Stomach (tissue), 9 donors: ENCODE results near the gene EIF2A. TPM values are rescaled to one million over a fixed set of nuclear protein-coding genes. Genes with fewer than 3 reads are reported as not detected.
A peak's percentile ranks its signal among the peaks of the same experiment; 100 is the strongest.

ENCODE experiments used
- DNase-seq, 2 donors: peaks; one replicate each; pipeline versions ENCODE4 v3.0.0 to v3.0.0-alpha.2; 2013 to 2019
- H3K27ac ChIP-seq, 5 donors: fragments of 200-600 bp in 4 of 5; sonication (generic) in 4 of 5; one replicate each; pipeline ENCODE4 v1.5.1; 2013 to 2019; ENCODE audit warnings: mild to moderate bottlenecking in 1 of 5, moderate library complexity in 1 of 5
- H3K27me3 ChIP-seq, 3 donors: fragments of 200-600 bp; sonication (generic); one replicate each; pipeline ENCODE4 v1.5.1; 2017 to 2019; ENCODE audit warnings: mixed run types in 1 of 3
- H3K36me3 ChIP-seq, 4 donors: fragments of 200-600 bp; sonication (generic); 1 replicate in 3 of 4; 2 replicates in 1 of 4; pipeline ENCODE4 v1.5.1; 2016 to 2019
- H3K4me1 ChIP-seq, 4 donors: fragments of 200-600 bp; sonication (generic); one replicate each; pipeline ENCODE4 v1.5.1; 2016 to 2019
- H3K4me3 ChIP-seq, 4 donors: fragments of 200-600 bp; sonication (generic) in 3 of 4; one replicate each; pipeline ENCODE4 v1.5.1; 2016 to 2019; ENCODE audit warnings: mild to moderate bottlenecking in 1 of 4
- H3K9me3 ChIP-seq, 4 donors: fragments of 200-600 bp; sonication (generic); one replicate each; pipeline ENCODE4 v1.5.1; 2016 to 2019
- CTCF ChIP-seq, 7 experiments: fragments of 450-650 bp in 4 of 7; fragments of 200-600 bp in 3 of 7; sonication (generic) in 3 of 7; IDR thresholded peaks; one replicate each; pipeline ENCODE4 v1.5.1; 2016 to 2019; ENCODE audit warnings: antibody characterized with exemption in 7 of 7, control low read depth in 2 of 7, mild to moderate bottlenecking in 1 of 7
- EP300 ChIP-seq: sonication (generic); formaldehyde crosslinking; IDR thresholded peaks from one replicate; pipeline ENCODE4 v1.6.1; 2017; ENCODE audit warnings: antibody characterized with exemption
- POLR2A ChIP-seq, 4 donors: fragments of 450-650 bp; IDR thresholded peaks; one replicate each; pipeline ENCODE4 v1.6.1; 2016; ENCODE audit warnings: antibody characterized with exemption in 4 of 4, control low read depth in 2 of 4, mild to moderate bottlenecking in 1 of 4, moderate library complexity in 1 of 4
- POLR2AphosphoS5 ChIP-seq, 3 donors: sonication (generic); formaldehyde crosslinking; IDR thresholded peaks; one replicate each; pipeline ENCODE4 v1.6.1; 2016; ENCODE audit warnings: antibody characterized with exemption in 3 of 3
- WGBS, 5 donors: extraction: QIAGEN DNeasy Blood & Tissue Kit in 3 of 5; methylation state at CpG; one replicate each; pipeline versions ENCODE4 v1.1.5 to v1.1.7; 2013 to 2018; 5-methylcytosine and 5-hydroxymethylcytosine counted together
- intact Hi-C: fragments of 100-400 bp; cut with DNase I; formaldehyde crosslinking; loops from one replicate; pipeline ENCODE4 v1.15.1; 2023; ENCODE audit warnings: low total_unique reads
- polyA plus RNA-seq, 3 donors: library from polyadenylated mRNA; stranded (reverse); fragments of 200-250 nt; gene quantifications; one replicate each; pipeline ENCODE4 v1.2.3, GENCODE V29; 2013
- total RNA-seq, 5 donors: library from RNA; depleted of rRNA; stranded (reverse); fragments of >200 nt; gene quantifications; one replicate each; pipeline versions ENCODE4 v1.1.0 to v1.2.3, GENCODE V29; 2014 to 2016
- donor health status: healthy with polysubstance abuse.
- donor health status: Bipolar disorder and iron deficiency.
- donor health status: healthy.

Gene EIF2A
- total and polyA plus RNA-seq, 8 donors, result 21.4 to 690 (median 124) TPM

GRCh38 chr3:150535204-150535603 is 11.4 kb upstream of the EIF2A start:
- Histone ChIP-seq H3K9me3 (no peaks in the 10 kb centered on the region), H3K4me1 (peaks cover 4 to 32% (median 18%) of the 10 kb centered on the region in 4 donors), H3K4me3 (no peak overlapping the region), H3K27me3 (no peaks in the 10 kb centered on the region), H3K36me3 (no peaks in the 10 kb centered on the region), H3K27ac (no peak overlapping the region)
- DNase-seq, result no peak
- intact Hi-C loops, result loop anchor here (10.0 kb wide), 1 partner anchor 180 kb away; no protein-coding TSS in a partner anchor
- 68 to 89% (median 77%) methylated on average over 4 of the region's 4 CpGs for WGBS, 5 donors
- TF ChIP-seq EP300 (no peak), POLR2AphosphoS5 (IDR thresholded peaks at IDR 0.05) (no peak), CTCF (IDR thresholded peaks at IDR 0.05) (no peak), POLR2A (IDR thresholded peaks at IDR 0.05) (no peak)

- peak overlapping the region; percentile 52 to 77 (median 71) for H3K27ac ChIP-seq
- TF ChIP-seq POLR2A (IDR thresholded peaks at IDR 0.05) (no peak), EP300 (no peak), POLR2AphosphoS5 (IDR thresholded peaks at IDR 0.05) (peak; percentile 18 to 59 (median 42)), CTCF (IDR thresholded peaks at IDR 0.05) (no peak)
- 30 to 57% (median 47%) methylated on average over 10 of the region's 10 CpGs for WGBS, 5 donors
- H3K9me3 ChIP-seq, result no peaks in the 10 kb centered on the region
- H3K36me3 ChIP-seq, result peaks cover 3 to 23% (median 19%) of the 10 kb centered on the region in 4 donors
- intact Hi-C loops, result loop anchor here (10.0 kb wide), 1 partner anchor 176 kb away; no protein-coding TSS in a partner anchor
- H3K4me3 ChIP-seq, result no peak overlapping the region
- no peaks in the 10 kb centered on the region for H3K27me3 ChIP-seq
- peaks cover 13 to 63% (median 39%) of the 10 kb centered on the region in 4 donors for H3K4me1 ChIP-seq
- DNase-seq, result peak in 1 of 2 donors; percentile 78
Measured at GRCh38 chr3:150538324-150539208, 8.0 kb upstream of the EIF2A start.

GRCh38 chr3:150540297-150540696 is 6.3 kb upstream of the EIF2A start:
- TF ChIP-seq EP300, result no peak
- TF ChIP-seq CTCF (IDR thresholded peaks at IDR 0.05), result no peak
- TF ChIP-seq POLR2AphosphoS5 (IDR thresholded peaks at IDR 0.05), result no peak
- no peak for TF ChIP-seq POLR2A (IDR thresholded peaks at IDR 0.05)
- Histone ChIP-seq H3K36me3 (peaks cover 7 to 31% (median 27%) of the 10 kb centered on the region in 4 donors), H3K27ac (peak overlapping the region in 2 of 5 donors; percentile 52 to 71), H3K4me3 (no peak overlapping the region), H3K4me1 (peaks cover 23 to 80% (median 51%) of the 10 kb centered on the region in 4 donors), H3K9me3 (no peaks in the 10 kb centered on the region), H3K27me3 (no peaks in the 10 kb centered on the region)
- WGBS, 5 donors, result 88 to 97% (median 92%) methylated on average over 2 of the region's 2 CpGs
- intact Hi-C loops, result no loop called here
- no peak for DNase-seq

- no peak for TF ChIP-seq POLR2AphosphoS5 (IDR thresholded peaks at IDR 0.05)
- no peak for TF ChIP-seq POLR2A (IDR thresholded peaks at IDR 0.05)
- TF ChIP-seq EP300, result no peak
- TF ChIP-seq CTCF (IDR thresholded peaks at IDR 0.05), result no peak
- H3K9me3 ChIP-seq, result no peaks in the 10 kb centered on the region
- peaks cover 7 to 31% (median 27%) of the 10 kb centered on the region in 4 donors for H3K36me3 ChIP-seq
- no peak for DNase-seq
- 77 to 86% (median 81%) methylated on average over 3 of the region's 3 CpGs for WGBS, 5 donors
- H3K4me1 ChIP-seq, result peaks cover 23 to 83% (median 51%) of the 10 kb centered on the region in 4 donors
- peak overlapping the region in 2 of 5 donors; percentile 13 to 39 for H3K27ac ChIP-seq
- H3K27me3 ChIP-seq, result no peaks in the 10 kb centered on the region
- no peak overlapping the region for H3K4me3 ChIP-seq
- intact Hi-C loops, result no loop called here
Measured at GRCh38 chr3:150540991-150541390, 5.6 kb upstream of the EIF2A start.
